Activated CD4-positive, alpha-beta T cell treated with anti-CD3 and anti-CD28 coated beads, Interleukin-2, amount 50 U/mL, for 4 hours (primary cell): Measurements from ENCODE around the gene SOWAHC.
"Not testable (repeated sequence)": the region's sequence is repeated elsewhere in the genome, so short reads cannot be mapped to it uniquely, and the experiment has no call there.

Experiments
- DNase-seq, 2 experiments: peaks; one replicate each; pipeline ENCODE4 v3.0.0-alpha.2; 2020

The SOWAHC gene

DNA sequence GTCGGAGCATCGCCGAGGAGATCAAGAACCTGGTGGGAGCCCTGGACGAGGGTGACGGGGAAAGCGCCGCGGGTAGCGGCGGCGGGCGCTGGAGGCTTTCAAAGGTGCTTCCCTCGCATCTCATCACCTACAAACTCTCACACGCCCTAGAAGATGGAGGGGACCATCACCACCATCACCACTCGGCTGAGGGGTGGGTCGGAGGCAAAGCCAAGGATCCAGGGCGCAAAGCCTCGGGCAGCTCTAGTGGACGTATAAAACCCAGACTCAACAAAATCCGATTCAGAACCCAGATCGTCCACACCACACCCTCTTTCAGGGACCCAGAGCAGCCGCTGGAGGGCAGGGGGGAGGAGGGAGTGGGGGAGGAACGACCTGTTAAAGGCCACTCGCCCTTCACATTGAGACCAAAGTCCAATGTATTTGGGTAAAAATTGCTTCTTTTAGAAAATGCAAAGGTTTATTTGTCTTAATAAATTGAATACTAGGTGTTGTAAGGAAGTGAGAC lies 1.5 kb downstream of the SOWAHC start:
- DNase-seq = no peak

DNA sequence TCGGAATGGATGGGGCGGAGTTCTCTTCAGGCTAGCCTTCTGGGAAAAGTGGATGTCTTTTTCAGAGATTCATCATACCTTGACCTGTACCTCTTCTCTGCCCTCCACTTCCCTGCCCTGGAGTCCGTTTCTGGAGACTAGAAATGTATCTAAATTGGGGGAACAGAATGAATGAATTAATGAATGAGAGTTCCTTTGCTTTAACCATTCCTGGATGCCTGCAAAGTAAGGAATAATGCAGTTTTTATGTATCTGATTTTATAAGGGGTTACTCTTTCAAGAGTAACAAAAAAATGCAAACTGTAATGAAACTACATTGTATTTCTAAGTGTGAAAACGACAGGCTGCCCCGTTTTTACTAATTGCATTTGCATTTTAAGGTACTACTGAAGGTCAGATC lies 2.0 kb downstream of the SOWAHC start:
- no peak for DNase-seq

DNA sequence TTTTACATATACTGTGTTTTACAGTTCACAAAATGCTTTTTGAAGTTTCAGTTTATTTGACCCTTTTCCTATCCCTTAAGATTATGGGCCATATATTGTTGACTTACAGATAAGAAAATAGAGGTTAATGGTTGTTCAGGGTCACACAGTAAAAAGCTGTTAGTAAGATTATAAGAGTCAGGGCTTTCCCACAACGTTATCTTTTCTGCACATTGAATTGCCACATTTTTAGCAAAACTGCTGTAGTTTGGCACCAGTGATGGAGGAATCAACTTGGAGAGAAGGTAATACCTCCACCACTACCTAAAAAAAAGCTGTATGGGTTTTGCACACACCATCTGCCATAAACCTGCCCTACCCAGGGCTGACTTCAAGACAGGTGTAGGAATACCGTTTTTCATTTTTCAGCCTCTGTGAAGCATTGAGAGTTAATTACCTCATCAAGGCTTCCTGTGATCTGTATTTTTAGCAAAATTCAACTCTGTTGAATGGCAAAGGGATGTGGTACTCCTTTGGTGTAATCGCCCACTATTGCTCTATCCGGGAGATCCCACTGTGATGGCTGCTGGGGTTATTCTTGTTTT lies 5.0 kb downstream of the SOWAHC start:
- DNase-seq = no peak

DNA sequence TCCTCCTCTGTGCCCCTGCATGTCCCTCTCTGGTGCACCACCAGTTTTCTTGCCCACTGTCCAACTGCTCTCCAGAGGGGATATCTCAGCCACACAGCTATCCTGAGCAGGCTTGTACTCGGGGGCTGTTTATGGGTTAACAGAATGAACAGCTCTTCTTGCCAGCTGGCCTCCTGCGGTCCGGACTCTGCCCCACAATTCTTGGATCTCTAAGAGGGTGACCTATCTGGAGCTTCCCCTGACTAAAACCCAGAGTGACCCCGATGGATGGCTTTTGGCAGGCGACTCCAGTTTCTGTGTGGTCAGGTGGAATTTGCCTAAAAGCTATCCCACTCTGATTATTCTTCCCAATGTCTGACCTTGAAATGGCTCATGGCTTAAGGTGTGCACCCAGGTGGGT lies 9.1 kb downstream of the SOWAHC start:
- DNase-seq = no peak

- no peak for DNase-seq
Observed at GRCh38 chr2:109623923-109624322, 9.8 kb downstream of the SOWAHC start.

DNA sequence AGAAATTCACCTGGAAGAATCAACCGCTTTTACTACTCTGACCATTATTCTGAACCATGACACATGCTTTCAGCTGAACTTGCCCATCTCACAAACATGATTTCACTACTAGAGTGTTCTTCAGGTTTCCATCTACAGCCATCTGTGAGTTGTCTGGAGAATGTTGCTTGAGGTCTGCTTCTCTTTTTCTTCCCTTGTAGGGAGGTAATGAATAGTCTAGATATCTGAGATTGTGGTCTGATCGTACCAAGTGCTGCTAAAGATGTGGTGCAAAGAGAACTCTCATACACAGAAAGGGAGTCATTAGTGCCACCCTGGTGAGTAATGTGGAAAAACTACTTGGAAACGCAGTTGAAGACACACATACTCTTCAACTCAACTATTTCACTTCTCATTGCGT lies 10.2 kb downstream of the SOWAHC start:
- DNase-seq = no peak

- DNase-seq = not testable (repeated sequence)
Observed at GRCh38 chr2:109628321-109628720, 14.2 kb downstream of the SOWAHC start.

DNA sequence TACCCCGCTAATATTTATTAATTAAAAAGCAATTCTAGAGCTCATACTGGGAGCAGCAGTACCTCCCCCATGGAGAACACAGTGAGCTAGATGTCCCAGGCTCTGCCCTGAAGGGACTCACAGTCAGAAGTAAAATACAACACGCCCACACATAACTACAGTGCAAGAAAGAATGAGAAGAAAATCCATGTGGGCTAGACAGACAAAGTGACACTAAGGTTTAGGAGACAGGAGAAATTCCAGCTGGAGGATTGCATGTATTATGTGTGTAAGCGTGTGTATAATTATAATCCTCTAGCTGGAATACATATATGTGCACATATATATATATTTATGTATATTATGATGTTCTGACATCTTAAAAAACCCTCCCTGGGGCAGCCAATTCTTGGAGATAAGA lies 15.7 kb downstream of the SOWAHC start:
- no peak for DNase-seq

DNA sequence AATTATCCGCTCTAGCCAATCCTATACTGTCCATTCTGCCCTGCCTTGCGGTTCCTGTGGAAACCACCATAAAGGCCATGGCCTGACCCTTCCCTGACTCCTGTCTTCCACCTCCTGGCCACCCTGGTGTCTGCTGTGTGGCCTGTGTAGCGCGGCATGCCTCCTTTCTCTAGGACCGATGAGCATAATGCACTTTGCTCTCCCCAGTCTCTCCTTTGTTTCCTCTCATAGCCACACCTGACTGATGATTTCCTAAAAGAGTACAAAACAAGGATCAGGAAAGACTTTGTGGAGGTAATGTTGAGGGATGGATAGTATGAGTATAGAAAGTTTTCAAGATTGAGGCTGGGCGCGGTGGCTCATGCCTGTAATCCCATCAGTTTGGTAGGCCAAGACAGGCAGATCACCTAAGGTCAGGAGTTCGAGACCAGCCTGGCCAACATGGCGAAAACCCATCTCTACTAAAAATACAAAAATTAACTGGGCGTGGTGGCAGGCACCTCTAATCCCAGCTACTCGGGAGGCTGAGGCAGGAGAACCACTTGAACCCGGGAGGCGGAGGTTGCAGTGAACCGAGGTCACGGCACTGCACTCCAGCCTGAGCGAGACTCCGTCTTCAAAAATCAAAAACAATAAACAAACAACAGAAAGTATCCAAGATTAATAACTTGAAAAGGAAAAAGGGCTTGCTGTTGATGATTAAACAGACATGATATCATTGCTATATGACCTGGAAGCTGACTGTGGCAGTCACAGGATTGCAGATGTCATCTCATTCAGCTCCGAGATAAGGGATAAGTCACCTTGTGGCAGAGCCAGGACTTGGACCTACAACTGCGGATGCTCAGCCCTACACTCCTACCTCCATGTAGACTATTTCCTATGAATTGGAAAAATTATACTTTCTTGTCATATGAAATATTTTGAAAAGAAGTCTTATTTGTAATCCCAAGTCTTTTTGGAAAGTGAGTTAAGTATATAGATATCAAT lies 16.6 kb downstream of the SOWAHC start:
- DNase-seq = no peak

DNA sequence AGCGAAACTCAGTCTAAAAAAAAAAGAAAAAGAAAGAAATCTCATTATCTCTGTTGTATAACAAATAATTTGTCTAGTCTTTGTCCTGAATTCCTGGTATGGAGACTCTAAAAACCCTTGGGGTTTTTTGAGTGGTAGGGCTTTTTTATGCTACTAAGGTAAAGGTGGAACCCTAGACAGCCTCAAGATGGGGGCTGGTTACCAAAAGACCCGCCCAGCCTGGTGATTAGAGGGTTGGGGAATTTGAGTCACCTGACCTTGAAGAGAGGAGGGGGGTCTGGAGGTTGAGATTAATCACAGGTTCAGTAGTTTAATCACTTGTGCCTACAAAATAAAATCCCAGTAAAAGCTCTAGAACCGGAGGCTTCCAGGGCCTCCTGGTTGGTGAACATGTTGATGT lies 17.6 kb downstream of the SOWAHC start:
- no peak for DNase-seq

GRCh38 chr2:109632158-109632789 lies 18.1 kb downstream of the SOWAHC start:
- DNase-seq = no peak

- no peak for DNase-seq
Observed at GRCh38 chr2:109633284-109633961, 19.3 kb downstream of the SOWAHC start.

- no peak for DNase-seq
Observed at GRCh38 chr2:109635426-109636304, 21.5 kb downstream of the SOWAHC start.

GRCh38 chr2:109636317-109636716 lies 22.2 kb downstream of the SOWAHC start:
- no peak for DNase-seq

DNA sequence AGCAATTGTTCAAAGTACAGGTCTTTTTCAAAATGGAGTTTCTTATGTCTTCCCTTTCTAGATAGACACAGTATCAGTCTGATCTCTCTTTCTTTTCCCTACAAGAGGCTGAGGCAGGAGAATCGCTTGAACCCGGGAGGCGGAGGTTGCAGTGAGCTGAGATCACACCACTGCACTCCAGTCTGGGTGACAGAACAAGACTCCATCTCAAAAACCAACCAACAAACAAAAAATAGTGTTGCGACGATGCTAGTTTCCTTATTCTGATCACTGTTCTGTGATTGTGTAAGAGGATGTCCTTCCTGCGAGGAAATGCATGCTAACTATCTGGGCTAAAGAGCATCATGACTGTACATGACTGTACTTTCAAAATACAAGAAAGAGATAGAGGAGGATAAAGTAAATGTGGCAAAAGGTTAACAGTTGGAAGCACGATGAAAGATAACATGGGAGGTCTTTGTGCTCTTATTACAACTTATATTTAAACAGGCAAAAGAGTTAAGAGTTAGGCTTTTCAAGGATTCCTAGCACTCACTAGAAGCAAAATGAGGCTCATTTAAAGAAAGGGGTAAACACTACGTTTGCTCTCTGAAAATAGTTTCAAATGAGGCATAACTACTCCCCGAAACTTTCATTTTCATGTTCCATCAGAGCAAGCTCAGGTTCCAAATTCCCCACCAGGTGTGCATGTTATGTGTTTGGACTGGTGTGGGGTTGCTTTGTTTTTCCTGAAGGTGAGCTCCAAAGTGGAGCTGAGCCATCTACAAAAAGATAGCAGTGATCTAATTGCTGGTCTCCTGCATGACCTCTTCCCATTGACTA lies 23.8 kb downstream of the SOWAHC start:
- no peak for DNase-seq

GRCh38 chr2:109638795-109639194 lies 24.6 kb downstream of the SOWAHC start:
- no peak for DNase-seq

GRCh38 chr2:109640000-109640399 lies 25.8 kb downstream of the SOWAHC start:
- not testable (repeated sequence) for DNase-seq

DNA sequence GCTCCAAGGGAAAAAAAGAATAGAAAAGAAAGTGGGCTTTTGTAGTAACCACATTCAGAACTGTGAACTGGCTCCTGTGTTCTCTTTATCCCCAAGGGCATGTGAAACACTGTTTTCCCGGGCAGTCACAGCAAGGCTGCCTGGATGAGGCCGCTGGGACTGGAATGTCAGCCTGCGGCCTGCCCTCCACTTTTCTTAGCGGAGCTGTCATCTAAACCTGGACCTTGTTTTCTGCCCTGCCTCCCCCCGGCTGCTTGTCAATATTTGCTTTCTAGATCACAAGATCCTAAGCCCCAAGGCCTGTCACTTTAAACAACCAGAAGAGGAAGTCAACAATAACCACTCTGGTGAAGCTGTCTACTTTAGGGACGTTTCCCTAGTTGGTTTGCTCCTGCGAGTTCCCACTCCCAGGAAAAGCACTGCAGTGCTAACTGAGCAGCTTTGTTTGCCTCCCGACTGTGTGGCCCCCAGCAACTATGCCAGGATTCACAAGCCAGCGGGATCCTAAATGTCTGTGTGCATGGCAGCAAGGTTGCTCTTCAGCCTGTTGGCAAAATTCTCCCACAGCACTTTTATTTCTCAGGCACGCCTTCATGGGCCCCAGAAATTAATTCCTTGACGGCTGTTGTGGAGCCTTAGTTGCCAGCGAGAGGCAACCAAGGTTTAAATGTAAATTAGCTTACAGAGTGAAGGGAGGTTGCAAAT lies 30.6 kb downstream of the SOWAHC start:
- no peak for DNase-seq

DNA sequence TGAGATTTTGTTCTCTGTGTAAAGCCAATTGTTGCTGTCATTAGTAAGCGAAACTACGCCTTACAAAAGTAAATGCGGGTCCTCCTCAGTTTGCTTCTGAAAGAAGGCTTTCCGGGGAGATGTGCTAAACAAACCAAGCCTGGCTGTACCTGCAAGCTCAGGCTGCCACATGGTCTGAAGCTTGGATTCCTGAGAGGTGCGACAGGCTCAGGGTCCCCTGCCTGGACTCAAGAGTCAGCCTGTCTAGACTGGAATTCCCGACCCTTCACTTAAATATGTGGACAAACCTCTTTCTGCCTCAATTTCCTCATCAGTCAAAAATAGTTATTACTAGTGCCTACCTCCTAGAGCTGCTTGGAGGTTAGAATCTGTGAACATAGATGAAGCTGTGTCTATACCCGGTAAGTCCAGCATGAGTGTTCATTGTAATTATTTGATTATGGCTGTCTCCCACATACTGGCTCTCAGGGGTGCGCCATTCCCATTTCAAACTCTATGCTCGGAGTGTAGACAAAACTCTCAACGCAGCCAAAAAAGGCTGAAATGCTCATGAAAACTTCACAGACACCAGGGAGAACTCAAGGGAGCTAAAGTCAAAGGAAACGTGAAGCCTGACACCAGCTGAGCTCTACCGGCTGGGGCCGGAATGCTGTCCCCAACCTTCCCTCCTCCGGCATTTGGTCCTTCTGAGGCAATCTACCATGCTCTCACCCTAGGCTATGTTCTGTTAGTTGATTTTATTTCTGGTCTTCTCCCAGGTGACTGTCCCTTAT lies 31.4 kb downstream of the SOWAHC start:
- no peak for DNase-seq

DNA sequence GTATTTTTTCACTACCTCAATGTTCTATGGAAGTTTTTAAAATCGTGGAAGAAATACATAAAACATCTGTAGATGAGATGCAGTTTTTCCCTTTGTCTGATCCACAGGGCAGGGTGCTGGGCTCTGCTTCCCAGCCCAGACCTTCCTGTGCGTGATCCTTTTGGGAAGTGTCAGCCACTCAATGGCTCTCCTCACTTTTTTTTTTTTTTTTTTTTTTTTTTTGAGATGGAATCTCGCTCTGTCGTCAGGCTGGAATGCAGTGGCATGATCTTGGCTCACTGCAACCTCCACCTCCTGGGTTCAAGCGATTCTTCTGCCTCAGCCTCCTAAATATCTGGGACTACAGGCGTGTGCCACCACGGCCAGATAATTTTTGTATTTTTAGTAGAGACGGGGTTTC lies 32.8 kb downstream of the SOWAHC start:
- no peak for DNase-seq
